HUES6 (cell line): ENCODE measurements around the gene ARFIP1.
A peak's percentile ranks its signal among the peaks of the same experiment; 100 is the strongest.

ENCODE experiments used
- H3K27ac ChIP-seq: 2 replicates; pipeline ENCODE4 v1.7.0; 2013; ENCODE audit warnings: low read depth, mild to moderate bottlenecking, low read length, inconsistent platforms
- H3K27me3 ChIP-seq: 2 replicates; pipeline ENCODE4 v1.6.1; 2013; ENCODE audit warnings: low read length; ENCODE audit not compliant: control insufficient read depth, insufficient read depth
- H3K36me3 ChIP-seq: 2 replicates; pipeline ENCODE4 v1.6.1; 2013; ENCODE audit warnings: low read length; ENCODE audit not compliant: control insufficient read depth, insufficient read depth
- H3K4me1 ChIP-seq: 2 replicates; pipeline ENCODE4 v1.6.1; 2013; ENCODE audit warnings: low read length; ENCODE audit not compliant: control insufficient read depth, insufficient read depth
- H3K4me3 ChIP-seq: 2 replicates; pipeline ENCODE4 v1.5.1; 2013; ENCODE audit warnings: low read depth, low read length
- H3K9ac ChIP-seq: one replicate; pipeline ENCODE4 v1.6.1; 2013; ENCODE audit warnings: mild to moderate bottlenecking, low read length
- H3K9me3 ChIP-seq: 2 replicates; pipeline ENCODE4 v1.6.1; 2013; ENCODE audit warnings: low read depth, low read length; ENCODE audit not compliant: control insufficient read depth, insufficient read depth

The ARFIP1 gene

DNA sequence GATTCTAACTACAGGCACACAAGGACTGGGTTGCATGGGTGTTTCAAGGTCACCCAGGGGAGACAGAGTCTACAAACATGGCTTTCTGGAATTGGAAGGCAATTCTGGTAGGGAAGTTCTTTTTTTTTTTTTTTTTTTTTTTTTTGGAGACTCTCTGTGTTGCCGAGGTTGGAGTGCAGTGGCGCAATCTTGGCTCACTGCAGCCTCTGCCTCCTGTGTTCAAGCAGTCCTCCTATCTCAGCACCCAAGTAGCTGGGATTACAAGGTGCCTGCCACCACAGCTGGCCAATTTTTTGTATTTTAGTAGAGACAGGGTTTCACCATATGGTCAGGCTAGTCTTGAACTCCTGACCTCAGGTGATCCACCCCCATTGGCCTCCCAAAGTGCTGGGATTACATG is 140.1 kb downstream of the ARFIP1 start:
- peaks cover 20% of the 10 kb centered on the region for H3K36me3 ChIP-seq
- no peak overlapping the region for H3K4me3 ChIP-seq
- no peak overlapping the region for H3K27ac ChIP-seq
- peaks cover 31% of the 10 kb centered on the region for H3K9me3 ChIP-seq
- H3K9ac ChIP-seq: no peak overlapping the region
- no peaks in the 10 kb centered on the region for H3K4me1 ChIP-seq
- H3K27me3 ChIP-seq: no peaks in the 10 kb centered on the region

DNA sequence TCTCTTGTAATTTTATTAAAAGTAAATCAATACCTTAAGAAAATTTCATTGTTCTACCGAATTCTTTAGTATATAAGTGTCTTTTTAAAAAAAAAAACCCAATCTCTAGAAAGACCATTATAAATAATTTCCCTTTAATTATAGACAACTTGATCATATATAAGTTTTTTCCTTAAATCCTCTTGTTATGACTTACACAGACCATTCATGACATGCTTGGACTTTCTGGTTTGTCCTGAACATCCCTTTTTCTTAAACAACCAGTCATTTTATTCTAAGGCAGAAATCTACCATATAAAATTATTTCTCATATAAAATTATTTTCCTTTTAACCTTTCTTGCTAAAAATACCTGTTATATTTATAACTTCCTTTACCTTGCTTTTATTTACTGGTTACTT is 141.0 kb downstream of the ARFIP1 start:
- H3K4me3 ChIP-seq: no peak overlapping the region
- no peak overlapping the region for H3K9ac ChIP-seq
- H3K27ac ChIP-seq: no peak overlapping the region
- H3K27me3 ChIP-seq: no peaks in the 10 kb centered on the region
- peaks cover 31% of the 10 kb centered on the region for H3K9me3 ChIP-seq
- H3K4me1 ChIP-seq: peaks cover 3% of the 10 kb centered on the region; the same call in 1 of the 2 replicates
- H3K36me3 ChIP-seq: peaks cover 20% of the 10 kb centered on the region

- Histone ChIP-seq H3K4me1 (peaks cover 8% of the 10 kb centered on the region), H3K9me3 (peaks cover 29% of the 10 kb centered on the region), H3K27ac (no peak overlapping the region), H3K27me3 (no peaks in the 10 kb centered on the region), H3K9ac (no peak overlapping the region), H3K4me3 (no peak overlapping the region), H3K36me3 (peaks cover 20% of the 10 kb centered on the region)
Measured at GRCh38 chr4:152921284-152921683, 141.5 kb downstream of the ARFIP1 start.

DNA sequence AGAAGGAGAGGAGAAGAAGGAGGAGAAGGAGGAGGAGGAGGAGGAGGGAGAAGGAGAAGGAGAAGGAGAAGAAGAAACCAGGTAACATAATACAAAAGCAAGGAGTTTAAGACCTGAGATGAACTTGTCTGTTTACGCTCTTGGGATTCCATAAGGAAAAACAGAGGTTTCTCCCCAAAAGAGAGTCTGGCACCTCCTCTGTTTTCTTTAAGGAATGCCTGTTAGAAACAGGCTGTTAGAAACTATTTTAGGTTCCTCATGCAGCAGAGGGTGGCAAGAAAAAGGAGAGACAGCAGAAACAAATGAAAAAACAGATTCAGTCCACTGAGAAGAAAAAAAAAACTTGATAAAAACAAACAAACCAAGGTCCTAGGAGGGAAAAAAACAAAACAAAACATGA is 146.1 kb downstream of the ARFIP1 start:
- Histone ChIP-seq H3K9me3 (no peaks in the 10 kb centered on the region), H3K4me1 (peaks cover 52% of the 10 kb centered on the region), H3K4me3 (no peak overlapping the region), H3K9ac (no peak overlapping the region), H3K27me3 (no peaks in the 10 kb centered on the region), H3K36me3 (no peaks in the 10 kb centered on the region), H3K27ac (peak overlapping the region; percentile 93; the same call in 1 of the 2 replicates)

- H3K36me3 ChIP-seq: no peaks in the 10 kb centered on the region
- 0 out of 2 replicates have a peak overlapping the region, but pooled peaks have one; percentile 10 for H3K4me3 ChIP-seq
- H3K27ac ChIP-seq: peak overlapping the region; percentile 93
- H3K4me1 ChIP-seq: peaks cover 57% of the 10 kb centered on the region
- peak overlapping the region; percentile 58 for H3K9ac ChIP-seq
- H3K27me3 ChIP-seq: no peaks in the 10 kb centered on the region
- no peaks in the 10 kb centered on the region for H3K9me3 ChIP-seq
Measured at GRCh38 chr4:152926959-152927358, 147.2 kb downstream of the ARFIP1 start.

DNA sequence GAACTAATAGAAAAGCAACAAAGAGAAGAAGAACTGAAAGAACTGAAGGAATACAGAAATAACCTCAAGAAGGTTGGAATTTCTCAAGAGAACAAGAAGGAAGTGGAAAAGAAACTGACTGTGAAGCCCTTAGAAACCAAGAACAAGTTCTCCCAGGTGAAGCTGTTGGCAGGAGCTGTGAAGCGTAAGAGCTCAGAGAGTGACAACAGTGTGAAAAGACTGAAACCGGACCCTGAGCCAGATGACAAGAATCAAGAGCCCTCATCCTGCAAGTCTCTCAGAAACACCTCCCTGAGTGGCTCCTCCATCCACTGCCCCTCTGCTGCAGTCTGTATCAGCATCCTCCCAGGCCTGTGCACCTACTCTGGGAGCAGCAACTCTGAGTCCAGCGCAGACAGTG is 148.0 kb downstream of the ARFIP1 start:
- Histone ChIP-seq H3K9me3 (no peaks in the 10 kb centered on the region), H3K27me3 (no peaks in the 10 kb centered on the region), H3K4me1 (peaks cover 57% of the 10 kb centered on the region), H3K4me3 (no peak overlapping the region), H3K36me3 (no peaks in the 10 kb centered on the region), H3K27ac (no peak overlapping the region), H3K9ac (no peak overlapping the region)

GRCh38 chr4:152928286-152928685 is 148.5 kb downstream of the ARFIP1 start:
- no peaks in the 10 kb centered on the region for H3K36me3 ChIP-seq
- H3K4me1 ChIP-seq: peaks cover 57% of the 10 kb centered on the region
- H3K9ac ChIP-seq: no peak overlapping the region
- H3K4me3 ChIP-seq: no peak overlapping the region
- H3K27ac ChIP-seq: no peak overlapping the region
- H3K27me3 ChIP-seq: no peaks in the 10 kb centered on the region
- H3K9me3 ChIP-seq: no peaks in the 10 kb centered on the region

DNA sequence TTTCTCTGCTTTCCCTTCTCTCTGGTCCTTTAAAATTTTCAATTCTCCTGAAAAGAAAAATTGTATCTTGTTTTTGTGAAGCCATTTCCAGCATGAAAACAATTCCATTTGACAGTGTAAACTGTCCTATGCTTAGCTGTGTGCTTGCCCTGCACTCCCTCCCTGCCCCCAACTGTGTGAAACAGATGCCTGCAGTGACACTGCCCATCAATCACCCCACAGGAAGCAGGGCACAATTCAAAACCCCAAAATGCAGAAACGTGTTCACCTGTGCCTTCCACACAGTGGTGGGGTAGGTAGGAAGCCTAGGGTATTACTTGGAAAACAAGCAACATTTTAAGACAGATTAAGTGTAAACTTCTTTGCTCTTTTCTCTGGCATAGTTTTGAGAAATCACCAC is 150.1 kb downstream of the ARFIP1 start:
- Histone ChIP-seq H3K9me3 (no peaks in the 10 kb centered on the region), H3K36me3 (no peaks in the 10 kb centered on the region), H3K27me3 (peaks cover 5% of the 10 kb centered on the region; the same call in 1 of the 2 replicates), H3K9ac (no peak overlapping the region), H3K4me3 (no peak overlapping the region; the same call in 1 of the 2 replicates), H3K4me1 (peaks cover 60% of the 10 kb centered on the region), H3K27ac (peak overlapping the region; percentile 17; the same call in 1 of the 2 replicates)

DNA sequence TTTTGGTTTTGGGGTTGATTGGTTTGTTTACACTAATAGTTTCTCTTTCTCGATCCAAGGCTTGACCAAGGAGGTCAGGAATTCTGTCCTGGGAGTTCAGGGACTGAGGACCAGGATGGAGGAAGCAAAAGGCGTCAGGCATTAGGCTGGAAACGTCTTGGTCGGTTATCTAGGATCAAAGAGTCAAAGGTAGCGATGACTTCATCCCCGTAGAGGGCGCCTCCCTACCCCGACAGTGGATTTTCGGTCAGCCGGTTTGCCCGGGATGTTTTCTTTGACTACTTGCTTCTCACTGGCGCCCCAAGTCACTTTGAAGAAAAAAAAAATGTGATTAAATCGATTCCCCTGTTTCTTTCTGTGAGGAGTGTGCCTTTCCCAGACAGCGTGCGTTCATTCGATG is 155.4 kb downstream of the ARFIP1 start:
- peak overlapping the region; percentile 81 for H3K9ac ChIP-seq
- H3K36me3 ChIP-seq: no peaks in the 10 kb centered on the region
- H3K27me3 ChIP-seq: peaks cover 43% of the 10 kb centered on the region
- H3K4me1 ChIP-seq: peaks cover 24% of the 10 kb centered on the region
- peak overlapping the region; percentile 90 for H3K4me3 ChIP-seq
- H3K9me3 ChIP-seq: no peaks in the 10 kb centered on the region
- H3K27ac ChIP-seq: peak overlapping the region; percentile 82; the same call in 1 of the 2 replicates

- no peaks in the 10 kb centered on the region for H3K36me3 ChIP-seq
- H3K9me3 ChIP-seq: no peaks in the 10 kb centered on the region
- peak within 1 kb of the TSS; percentile 88 for H3K9ac ChIP-seq
- peaks cover 17% of the 10 kb centered on the region for H3K4me1 ChIP-seq
- H3K27me3 ChIP-seq: peaks cover 47% of the 10 kb centered on the region
- peak within 1 kb of the TSS; percentile 82 for H3K27ac ChIP-seq
- H3K4me3 ChIP-seq: peak within 1 kb of the TSS; percentile 90
Measured at GRCh38 chr4:152935631-152936445, 156.1 kb downstream of the ARFIP1 start, which contains the start of gene FHDC1. Gene FHDC1, plus strand, starts transcription at chr4:152936323. Its CDS starts 6,735 bp downstream, at chr4:152943058.
